GM21526 (cell line): ENCODE results near the gene OR52N1.

Experiments
- ATAC-seq: cut with Tn5 transposase; IDR thresholded peaks from one replicate; pipeline ENCODE4 v1.9.1; 2021; ENCODE audit warnings: moderate library complexity; ENCODE audit not compliant: unreplicated experiment, low FRiP score

Gene OR52N1

DNA sequence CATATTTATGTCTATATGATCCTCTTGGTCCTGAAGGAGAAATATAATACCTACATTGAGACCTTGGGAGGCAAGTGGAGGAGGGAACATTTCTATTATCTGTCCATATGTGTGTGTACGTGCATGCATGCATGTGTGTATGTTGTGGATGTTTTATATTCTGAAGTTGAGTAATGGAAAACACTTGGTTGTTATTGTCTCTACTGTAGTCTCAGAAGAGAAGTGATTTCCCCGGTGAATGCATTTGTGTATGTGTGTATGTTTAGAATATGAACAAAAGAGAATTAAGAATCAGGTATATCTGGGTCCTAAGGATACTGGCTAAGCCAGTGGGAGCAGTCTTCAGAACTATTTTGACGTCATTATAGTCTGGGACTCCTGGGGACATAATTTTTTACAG lies at the start of gene OR52N1:
OR52N1 (minus strand) TSS at position 101 of the 400 bp plus-strand sequence. CDS start 2,449 bp downstream, outside the sequence.
- no peak for ATAC-seq

DNA sequence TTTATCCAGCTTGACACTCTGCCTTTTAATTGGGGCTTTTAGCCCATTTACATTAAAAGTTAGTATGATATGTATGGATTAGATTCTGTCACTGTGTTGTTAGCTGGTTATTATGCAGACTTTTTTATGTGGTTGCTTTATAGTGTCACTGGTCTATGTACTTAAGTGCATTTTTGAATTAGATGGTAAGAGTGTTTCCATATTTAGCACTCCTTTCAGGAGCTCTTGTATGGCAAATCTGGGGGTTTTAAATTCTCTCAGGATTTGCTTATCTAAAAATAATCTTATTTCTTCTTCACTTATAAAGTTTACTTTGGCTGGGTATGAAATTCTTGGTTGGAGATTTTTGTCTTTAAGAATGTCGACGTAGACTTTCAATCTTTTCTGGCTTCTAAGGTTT lies 46.6 kb upstream of the OR52N1 start:
- no peak for ATAC-seq

DNA sequence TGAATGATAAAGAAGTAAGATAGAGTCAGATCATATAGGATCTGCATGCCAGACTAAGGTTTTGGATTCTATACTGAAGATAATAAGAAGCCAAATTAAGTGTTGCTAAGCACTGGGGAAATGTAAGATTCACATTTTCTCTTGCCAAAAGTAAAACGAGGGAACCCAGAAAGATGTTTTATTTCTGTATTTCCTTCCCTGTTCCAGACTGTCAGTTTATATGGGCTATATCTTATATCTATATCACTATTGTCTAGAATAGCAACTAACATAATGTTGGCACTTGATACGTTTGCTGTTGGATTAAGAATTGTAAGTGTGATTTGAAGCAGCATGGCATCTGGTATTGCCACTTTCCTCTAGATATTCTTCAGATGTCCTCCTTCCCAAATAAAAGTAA lies 42.4 kb upstream of the OR52N1 start:
- ATAC-seq = no peak

DNA sequence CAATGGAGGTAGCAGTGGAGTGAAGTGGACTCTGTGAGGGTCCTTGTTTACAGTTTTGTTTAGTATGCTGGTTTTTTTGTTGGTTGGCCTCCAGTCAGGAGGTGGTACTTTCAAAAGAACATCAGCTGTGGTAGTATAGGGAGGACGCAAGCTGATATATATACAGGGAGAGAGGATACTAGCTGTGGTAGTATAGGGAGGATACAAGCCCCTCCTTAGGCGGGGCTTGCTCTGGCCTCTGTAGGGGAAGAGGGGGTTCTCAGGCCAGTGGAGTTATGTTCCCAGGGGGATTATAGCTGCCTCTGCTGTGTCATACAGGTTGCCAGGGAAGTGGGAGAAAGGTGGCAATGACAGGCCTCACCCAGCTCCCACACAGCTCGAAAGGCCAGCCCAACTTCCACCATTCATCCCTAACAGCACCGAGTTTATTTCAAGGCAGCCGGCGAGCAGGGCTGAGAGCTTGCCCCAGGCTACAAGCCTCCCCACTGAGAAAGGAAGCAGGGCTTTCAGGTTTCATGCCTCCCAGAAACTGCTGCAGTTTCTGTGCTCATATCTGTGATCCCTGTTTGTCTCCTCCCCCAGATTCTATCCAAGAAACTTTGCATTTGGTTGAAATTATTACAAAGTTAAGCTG lies 40.2 kb upstream of the OR52N1 start:
- ATAC-seq = no peak

DNA sequence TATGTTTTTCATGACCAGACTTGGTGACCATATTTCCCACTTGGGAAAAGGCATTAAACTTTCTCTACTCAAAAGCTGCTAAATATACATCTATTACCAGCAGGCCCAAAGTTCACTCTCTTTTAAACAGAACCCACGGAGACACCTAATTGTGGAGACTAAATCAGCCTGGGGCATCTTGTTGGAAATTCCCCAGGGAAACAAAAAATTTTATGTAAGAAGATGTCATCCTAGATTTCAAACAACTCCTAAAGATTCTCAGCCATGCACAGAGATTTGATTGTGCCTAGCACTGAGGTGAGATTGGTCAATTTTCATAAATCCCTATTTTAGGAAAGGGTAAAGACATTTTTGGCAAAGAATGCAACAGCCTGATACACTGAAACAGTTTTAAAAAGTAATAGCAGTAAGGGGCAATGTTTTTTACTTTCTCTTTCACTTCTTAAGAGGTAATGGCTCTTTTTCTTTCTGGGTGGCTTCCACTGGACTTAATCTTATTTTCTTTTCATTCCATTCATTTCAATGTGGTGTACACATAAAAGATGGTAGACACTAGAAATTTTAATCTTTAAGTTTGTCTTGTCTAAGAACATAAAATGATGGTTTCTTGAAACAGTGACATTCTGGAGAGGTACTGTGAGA lies 27.3 kb upstream of the OR52N1 start:
- ATAC-seq = peak; percentile 64

DNA sequence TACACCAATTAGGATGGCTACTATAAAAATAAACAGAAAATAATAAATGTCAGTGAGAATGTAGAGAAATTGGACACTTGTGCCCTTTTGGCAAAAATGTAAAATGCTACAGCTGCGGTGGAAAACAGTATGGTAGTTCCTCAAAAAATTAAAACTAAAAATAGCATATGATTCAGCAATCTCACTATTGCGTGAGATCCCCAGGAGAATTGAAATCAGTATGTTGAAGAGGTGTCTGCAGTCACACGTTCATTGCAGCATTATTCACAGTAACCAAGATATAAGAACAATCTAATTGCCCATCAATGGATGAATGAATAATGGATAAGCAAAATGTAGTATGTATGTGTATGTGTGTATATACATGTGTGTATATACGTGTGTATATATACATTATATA lies 24.5 kb upstream of the OR52N1 start:
- no peak for ATAC-seq

DNA sequence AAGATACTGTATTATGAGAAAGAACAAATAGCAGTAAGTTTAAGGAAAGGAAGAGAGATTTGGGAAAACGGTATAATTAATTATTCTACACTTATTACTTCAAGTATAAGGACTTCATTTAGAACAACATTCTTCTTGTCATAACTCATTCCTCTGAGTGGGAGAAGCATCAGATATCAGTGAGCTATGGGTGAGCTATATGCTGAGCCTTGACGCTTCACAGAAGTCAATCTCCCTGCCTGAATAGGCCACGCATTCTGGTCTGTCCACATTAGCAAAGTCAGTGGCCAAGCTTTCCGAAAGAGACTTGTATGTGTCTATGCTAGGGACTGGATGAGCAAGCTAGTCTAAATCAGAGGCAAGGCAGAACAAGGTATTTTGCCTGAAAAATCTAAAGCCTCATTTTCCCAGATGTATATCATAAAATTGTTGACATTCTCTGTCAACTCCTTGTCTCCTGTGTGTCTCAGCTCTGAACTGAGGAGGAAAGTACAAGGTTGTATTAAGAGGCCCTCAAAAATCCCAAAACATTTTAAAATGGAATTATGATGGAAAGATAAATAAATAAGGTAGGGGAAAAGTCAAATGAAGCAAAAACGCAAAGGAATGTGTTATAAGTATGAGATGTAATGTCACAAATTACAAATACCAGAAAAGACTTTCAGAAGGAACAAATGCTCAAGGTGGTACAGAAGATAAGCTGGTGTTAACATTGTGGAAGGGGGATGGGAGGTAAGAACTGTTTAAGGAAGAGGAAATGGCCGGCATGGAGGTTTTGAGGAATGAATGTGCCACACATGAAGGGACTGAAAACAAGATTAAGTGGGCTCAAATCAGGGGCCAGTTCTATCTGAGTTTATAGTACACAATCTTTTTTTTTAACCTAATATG lies 19.1 kb upstream of the OR52N1 start:
- no peak for ATAC-seq

DNA sequence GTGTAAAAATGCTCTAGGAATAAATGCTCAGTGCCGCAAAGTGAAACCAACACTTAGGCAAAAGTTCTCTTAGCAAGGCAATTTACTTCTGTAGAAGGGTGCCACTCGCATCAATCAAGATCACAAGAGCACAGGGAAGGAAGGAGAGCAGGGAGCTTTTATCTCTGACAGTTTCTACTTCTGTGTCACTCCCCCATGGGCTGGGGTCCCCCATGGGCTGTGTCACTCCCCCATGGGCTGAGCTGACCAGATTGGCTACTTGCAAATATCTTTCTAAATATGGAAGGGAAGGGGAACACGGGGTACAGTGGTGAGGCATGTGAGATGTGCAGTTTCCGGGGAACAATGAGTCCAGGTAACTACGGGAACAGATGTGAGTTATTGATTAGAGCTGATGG lies 18.1 kb upstream of the OR52N1 start:
- peak; percentile 24 for ATAC-seq

DNA sequence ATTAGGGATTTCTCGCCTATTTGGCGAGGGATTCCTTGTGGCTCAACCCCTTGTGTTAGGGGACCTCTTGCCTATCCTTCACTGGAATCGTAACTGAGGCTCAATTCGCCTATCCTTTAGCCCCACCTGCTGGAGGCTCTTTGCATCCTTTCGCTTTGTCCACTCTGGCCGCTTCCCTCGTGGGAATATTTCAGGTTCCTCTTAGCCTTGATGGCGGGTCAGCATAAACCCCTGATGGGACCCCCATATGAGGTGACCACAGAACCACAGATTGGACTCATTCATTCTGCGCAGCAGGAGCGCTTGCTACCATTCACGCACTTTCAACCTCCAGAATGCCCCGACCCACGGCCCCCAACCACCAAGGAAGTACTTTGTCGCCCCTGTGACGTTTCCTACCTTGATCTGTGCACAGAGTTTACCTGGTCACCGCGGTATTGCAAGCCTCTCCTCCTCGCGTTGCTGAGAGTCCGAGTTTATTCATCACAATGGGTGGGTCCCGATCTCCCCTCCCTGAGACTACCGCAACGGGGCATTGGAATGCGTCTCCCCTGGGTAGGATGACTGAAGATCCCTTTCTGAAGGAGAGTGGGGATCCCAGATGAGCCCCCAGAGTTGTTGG lies 17.5 kb upstream of the OR52N1 start, which contains the start of gene OR52N2:
OR52N2 (plus strand) TSS at position 425 of the 622 bp plus-strand sequence. CDS start 11,412 bp downstream, outside the sequence.
- ATAC-seq = peak; percentile 95

DNA sequence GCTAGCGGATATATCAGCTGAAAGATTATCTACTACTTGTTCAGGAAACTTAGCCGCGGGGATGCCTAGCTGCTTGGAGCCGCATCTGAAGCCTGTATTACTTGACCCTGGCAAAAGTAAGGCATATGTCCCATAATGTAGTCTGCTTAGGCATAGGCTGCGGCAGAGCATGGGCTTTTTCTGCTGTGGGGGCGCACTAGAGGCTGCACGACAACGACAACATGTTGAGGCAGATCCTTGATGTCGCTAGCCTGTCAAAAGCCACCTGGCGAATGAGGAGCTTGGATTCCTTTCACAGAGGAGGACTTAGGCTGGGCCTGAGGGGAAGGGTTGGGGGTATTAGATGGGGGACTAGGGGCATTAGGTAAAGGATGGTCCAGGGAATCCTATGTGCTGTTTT lies 16.5 kb upstream of the OR52N1 start:
- no peak for ATAC-seq

DNA sequence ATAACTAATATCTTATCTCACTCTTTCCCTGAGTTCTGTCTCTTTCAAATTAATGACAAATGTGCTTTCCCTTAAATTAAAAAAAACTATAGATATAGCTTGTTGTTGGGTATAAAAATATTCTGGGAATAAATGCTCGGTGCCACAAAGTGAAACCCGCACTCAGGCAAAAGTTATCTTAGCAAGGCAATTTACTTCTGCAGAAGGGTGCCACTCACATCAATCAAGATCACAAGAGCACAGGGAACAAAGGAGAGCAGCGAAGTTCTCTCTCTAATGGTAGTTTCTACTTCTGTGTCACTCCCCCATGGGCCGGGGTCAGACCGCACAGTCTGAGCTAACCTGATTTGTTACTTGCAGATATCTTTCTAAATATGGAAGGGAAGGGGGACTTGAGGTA lies 12.9 kb upstream of the OR52N1 start:
- no peak for ATAC-seq

DNA sequence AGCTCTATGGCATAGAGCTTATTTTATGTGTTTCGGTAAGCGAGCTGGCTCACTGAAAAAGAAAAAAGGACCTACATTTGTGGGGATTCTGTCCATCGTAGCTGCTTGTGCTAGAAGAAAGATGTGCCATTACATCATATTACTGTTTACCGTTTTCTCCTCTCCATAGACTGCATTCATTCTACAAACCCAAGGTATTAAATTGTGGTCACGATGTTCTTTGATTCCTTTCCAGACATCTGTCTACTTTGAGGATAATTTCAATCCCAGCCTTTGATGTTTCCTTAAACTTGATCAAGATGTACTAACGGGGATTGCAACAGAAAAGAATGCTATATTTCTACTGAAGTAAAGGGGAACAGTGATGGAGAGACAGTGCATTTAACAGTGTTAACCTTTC lies 5.5 kb upstream of the OR52N1 start:
- ATAC-seq = no peak

DNA sequence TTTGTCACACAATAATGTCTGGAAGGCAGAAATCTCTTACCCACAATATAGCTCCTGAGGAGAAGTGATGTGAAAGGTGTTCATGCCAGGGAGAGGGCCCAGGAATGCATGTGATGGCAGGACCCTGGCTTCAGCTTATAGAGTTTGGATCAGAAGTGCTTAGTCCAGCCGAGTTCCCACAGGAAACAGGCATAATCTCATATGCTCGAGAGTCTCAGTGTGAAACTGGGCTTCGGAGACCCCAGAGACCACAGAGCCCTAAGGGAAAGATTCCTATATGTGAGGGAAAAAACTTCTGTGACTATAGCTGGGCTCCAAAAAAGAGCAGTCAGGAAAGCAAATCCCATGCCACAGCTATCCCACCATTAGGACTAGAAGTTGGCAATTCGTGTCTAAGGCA lies 7.8 kb downstream of the OR52N1 start, which contains the start of gene OR52N5:
OR52N5 (minus strand) TSS at position 101 of the 400 bp plus-strand sequence. CDS start 4,721 bp downstream, outside the sequence.
- ATAC-seq = no peak

DNA sequence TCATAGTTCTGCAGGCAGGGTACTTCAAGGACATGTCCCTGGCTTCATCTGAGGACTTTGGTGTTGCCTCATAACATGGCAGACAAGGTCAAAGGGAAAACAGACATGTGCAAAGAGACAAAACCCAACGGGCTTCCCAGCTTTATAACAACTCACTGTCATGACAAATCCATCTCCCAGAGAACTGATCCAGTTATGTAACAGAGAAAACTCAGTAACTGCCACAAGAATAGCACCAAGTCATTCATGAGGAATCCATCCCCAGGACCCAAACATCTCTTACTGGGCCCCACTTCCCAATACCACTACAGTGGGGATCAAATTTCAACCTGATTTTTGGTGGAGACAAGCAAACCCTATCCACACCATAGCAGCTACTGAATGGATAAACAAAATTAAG lies 24.0 kb downstream of the OR52N1 start:
- no peak for ATAC-seq

DNA sequence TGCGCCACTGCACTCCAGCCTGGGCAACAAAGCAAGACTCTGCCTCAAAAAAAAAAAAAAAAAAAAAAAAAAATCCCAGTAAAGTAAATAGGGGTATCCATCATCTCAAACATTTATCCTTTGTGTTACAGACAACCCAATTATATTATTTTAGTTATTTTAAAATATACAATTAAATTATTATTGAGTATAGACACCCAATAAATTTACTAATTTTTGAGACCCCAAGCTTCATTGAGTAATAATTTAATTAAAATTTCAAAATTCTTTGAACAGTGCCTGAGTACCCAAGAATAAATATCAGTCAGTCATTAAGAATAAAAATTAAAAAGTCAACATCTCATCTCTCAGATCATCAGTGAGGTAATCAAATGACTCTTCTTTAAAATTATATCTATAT lies 37.1 kb downstream of the OR52N1 start, which contains the start of gene OR52N4:
OR52N4 (plus strand) TSS at position 301 of the 400 bp plus-strand sequence. CDS start 498 bp downstream, outside the sequence.
- no peak for ATAC-seq

DNA sequence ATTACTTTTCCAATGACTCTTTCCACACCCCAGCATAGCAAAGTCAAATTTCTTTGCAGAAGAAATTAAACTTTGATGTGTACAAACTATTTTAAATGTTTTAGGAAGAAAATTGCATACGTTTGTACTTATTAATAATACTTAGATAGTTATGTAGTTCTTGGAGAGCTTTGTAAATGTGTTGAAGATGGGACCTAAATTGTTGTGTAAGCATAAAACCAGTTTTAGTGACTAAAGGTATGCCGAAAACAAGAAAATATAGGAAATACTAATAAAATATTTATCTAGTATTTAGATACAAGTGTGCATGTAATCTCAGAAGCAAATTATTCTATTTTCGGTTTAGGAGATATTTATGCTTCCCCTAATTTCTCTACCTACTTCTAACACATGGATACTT lies 41.2 kb downstream of the OR52N1 start:
- ATAC-seq = no peak

DNA sequence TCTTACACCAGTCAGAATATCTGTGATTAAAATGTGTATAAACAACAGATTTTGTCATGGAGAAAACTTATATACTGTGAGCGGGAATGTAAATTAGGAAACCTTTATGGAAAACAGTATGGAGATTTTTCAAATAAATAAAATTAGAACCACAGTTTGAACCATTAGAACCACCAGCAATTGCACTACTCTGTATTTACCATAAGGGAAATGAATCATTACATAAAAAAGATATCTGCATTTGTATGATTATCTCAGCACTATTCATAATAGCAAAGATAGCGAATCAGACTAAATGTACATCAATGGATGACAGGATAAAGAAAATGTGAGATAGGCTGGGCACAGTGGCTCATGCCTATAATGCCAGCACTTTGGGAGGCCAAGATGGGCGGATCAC lies 44.5 kb downstream of the OR52N1 start:
- ATAC-seq = no peak

DNA sequence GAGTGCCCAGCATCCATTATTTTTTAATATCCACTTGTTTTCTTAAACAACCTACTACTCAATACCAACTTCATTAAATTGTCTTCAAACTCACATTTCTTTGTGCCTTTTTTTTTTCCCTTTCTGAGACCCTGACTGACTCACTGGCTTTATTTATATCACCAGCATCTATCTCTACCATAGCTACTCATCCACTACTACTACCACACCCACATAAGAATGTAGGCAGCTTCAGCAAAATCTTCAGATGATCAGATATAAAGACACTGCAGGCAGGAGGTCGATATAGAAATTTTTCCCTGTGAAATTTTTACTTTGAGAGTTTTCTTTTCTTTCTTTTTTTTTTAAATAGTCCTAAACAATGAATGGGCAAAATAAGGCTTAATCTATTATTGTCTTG lies 52.6 kb downstream of the OR52N1 start:
- no peak for ATAC-seq

DNA sequence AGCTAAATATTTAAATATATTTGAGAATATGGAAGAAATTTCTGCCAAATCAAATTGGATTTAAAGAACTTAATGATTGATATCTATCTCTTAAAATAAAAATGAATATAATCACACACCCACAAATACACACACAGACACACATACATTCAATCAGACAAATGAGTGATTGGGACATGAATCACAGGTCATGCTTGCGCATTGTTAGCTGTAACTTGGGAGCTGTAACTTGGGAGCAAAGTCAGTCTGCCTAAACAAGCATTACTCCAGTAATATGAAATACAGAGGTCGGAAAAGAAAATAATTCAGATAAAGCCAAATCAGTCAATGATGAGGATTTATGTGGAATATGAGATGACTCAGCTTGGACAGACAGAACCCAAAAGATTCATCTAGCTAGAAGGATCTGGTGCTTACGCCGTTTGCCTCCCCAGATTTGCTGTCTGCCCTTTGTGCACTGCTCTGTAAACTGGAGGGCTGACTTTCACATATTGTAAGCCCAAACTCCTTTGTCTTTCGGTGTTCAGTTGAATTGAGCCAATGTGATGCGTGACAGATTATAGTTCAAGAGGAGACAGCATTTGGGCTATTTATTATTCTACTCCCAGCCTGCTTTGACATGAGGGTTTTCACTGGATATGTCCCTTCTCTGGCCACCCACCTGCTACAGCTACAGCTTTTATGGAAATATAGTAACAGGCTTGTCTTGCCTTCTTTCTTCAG lies 53.2 kb downstream of the OR52N1 start:
- ATAC-seq = no peak

DNA sequence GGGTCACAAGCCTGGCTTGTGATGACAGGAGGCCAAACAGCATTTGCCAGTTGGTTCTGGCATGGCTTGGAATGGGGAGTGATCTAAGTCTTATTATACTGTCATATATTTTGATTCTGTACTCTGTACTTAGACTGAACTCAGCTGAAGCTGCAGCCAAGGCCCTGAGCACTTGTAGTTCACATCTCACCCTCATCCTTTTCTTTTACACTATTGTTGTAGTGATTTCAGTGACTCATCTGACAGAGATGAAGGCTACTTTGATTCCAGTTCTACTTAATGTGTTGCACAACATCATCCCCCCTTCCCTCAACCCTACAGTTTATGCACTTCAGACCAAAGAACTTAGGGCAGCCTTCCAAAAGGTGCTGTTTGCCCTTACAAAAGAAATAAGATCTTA lies 54.0 kb downstream of the OR52N1 start:
- ATAC-seq = no peak
